ENCODE measurements around the gene SLC16A8.

The SLC16A8 gene

DNA sequence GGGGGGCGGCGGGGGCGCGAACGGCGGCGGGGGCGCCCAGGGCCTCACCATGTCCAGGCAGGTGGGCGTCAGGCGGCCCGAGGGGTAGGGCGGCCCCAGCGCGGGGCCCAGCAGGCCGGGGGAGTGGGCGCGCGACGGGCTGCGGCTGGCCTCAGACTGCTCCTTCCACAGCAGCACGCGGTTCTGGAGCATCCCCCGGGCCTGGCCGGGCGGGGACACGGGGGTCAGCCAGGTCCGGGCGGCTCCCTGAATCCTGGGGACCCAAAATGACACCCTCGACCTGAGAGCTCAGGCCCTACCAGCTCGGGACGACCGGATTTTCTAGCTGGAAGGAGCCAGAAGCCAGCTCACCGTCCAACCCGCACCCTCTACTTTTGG, 5.5 kb upstream of the SLC16A8 start:
- DNase-seq (ENCODE audit: extremely low read depth, low read depth) = no peak
- TF ChIP-seq, protein P1, sequence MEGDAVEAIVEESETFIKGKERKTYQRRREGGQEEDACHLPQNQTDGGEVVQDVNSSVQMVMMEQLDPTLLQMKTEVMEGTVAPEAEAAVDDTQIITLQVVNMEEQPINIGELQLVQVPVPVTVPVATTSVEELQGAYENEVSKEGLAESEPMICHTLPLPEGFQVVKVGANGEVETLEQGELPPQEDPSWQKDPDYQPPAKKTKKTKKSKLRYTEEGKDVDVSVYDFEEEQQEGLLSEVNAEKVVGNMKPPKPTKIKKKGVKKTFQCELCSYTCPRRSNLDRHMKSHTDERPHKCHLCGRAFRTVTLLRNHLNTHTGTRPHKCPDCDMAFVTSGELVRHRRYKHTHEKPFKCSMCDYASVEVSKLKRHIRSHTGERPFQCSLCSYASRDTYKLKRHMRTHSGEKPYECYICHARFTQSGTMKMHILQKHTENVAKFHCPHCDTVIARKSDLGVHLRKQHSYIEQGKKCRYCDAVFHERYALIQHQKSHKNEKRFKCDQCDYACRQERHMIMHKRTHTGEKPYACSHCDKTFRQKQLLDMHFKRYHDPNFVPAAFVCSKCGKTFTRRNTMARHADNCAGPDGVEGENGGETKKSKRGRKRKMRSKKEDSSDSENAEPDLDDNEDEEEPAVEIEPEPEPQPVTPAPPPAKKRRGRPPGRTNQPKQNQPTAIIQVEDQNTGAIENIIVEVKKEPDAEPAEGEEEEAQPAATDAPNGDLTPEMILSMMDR (IDR thresholded peaks at IDR 0.05; ENCODE audit: low read depth, low read length) = no peak

DNA sequence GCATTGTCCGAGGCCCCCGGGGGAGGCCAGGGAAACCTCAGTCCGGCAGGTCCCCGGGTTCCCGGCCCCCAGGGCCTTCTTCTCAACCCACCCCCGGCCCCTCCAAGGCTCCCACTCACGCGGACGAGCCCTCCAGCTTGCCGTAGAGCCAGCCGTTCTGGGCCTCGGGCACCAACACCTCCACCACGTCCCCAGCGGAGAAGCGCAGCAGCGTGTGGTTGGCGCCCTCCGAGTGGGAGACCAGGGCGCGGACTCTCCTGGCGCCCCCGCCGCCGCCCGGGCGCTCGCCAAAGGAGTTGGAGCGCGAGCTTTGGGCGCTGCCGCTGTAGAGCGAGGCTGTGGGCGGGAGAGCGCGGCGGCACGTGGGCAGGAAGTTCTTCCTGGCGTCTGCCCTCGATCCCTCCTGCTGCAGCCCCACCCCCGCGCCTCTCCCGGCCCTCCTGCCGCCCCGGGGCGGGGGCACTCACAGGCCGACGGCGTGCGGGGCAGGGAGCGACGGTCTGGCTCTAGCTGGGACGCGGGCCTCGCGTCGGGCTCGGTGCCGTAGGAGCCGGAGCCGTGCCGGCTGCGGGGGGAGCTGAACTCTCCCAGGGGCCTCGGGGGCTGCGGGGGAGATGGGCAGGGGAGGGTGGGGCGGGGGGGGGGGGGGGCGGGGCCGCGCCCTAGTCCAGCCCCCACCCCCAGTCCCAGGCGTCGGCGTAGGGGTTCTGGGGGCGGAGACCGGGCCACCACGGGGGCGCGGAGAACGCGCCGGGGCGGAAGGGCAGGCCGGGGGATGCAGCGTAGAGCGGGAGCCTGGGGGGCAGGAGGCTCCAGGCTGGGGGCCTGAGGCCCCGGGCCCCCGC, 4.9 kb upstream of the SLC16A8 start:
- TF ChIP-seq, protein P1 (IDR thresholded peaks at IDR 0.05; ENCODE audit: low read depth, low read length) = no peak
- no peak for DNase-seq (ENCODE audit: extremely low read depth, low read depth)

DNA sequence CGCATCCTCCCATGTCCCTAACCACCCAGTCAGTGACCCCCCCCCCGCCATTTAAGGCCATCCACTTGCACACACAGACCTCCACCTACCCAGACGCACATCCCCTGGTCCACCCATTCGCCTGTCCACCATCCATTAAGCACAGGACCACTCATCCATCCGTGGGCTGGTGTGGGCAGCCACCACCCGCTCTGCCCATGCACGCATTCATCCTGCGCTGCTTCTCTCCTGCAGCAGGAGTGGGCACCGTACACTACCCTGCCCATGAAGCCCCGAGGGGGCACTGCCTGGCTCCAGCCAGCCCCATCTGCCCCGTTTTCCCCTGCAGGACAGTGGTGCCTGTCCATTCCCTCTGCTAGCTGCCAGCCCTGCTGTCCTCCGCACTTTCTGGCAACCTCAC, 3.9 kb upstream of the SLC16A8 start:
- DNase-seq (ENCODE audit: extremely low read depth, low read depth) = no peak
- TF ChIP-seq, protein P1 (IDR thresholded peaks at IDR 0.05; ENCODE audit: low read depth, low read length) = no peak

DNA sequence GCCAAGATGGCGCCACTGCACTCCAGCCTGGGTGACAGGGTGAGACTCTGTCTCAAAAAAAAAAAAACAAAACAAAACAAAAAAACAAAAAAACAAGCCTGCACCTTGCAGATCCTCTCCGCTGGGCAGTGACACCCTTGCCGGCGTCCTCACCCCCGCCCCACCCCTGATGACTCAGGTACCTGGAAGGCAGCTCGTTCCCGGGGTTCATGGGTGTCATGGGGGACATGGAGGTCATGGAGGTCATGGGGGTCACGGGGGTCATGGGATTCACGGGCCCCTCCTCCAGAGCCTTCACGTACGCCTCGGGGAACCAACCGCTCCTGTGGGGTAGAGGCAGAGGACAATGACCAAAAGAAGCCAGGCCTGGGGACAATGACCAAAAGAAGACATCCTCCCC, 3.0 kb upstream of the SLC16A8 start:
- no peak for DNase-seq (ENCODE audit: extremely low read depth, low read depth)
- TF ChIP-seq, protein P1 (IDR thresholded peaks at IDR 0.05; ENCODE audit: low read depth, low read length) = no peak

DNA sequence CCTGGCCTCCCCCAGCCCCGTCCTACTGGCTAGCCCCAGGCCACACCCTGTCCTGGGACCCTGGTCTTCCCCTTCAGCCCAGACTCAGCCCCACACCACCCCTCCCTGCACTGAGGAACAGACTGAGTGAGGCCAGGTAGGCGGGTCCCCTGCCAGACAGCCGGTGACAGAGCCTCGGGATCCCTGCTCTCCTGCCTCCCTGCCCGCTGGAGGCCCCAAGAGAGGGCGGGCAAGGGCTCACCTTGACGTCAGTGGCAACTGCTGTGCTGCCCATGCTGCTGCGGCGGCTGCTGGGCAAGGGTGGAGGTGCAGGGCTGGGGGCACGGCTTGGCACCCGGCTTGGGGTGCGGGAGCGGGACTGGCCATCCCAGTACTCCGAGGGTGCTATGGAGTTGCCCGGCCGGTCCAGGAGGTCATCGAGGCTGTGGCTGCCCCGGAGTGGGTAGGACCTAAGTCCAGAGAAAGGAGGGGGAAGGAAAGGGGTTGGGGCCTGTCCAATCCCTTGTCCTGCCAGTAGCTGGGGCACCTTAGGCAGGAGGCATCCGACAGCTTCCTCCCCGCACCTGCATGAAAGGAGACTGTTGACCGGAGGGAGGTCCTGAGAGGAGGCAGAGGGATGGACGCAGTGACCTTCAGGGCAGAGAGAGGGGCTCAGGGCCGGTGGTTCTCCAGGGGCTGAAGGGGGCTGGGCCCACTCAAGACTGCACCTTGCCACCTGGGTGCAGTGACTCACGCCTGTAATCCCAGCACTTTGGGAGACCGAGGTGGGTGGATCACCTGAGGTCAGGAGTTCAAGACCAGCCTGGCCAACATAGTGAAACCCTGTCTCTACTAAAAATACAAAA, 2.2 kb upstream of the SLC16A8 start:
- TF ChIP-seq, protein P1 (IDR thresholded peaks at IDR 0.05; ENCODE audit: low read depth, low read length) = no peak
- DNase-seq (ENCODE audit: extremely low read depth, low read depth) = no peak

DNA sequence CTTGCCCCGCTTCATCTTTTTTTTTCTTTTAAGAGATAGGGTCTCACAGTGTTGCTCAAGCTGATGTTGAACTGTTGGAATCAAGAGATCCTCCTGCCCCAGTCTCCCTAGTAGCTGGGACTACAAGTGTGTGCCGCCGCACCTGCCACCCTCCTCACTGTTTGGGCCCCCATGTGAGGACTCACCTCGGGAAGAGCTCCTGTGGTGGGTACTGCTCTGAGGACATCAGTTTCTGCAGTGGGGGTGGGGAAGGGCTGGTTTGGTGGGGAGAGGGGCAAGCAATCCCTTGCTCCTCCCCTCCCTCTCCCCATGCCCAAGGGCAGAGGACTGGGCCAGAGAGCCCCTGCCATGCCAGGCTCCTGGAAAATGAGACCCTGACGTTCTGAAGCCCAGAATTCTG, 1.5 kb upstream of the SLC16A8 start:
- DNase-seq (ENCODE audit: extremely low read depth, low read depth) = no peak
- TF ChIP-seq, protein P1 (IDR thresholded peaks at IDR 0.05; ENCODE audit: low read depth, low read length) = no peak

DNA sequence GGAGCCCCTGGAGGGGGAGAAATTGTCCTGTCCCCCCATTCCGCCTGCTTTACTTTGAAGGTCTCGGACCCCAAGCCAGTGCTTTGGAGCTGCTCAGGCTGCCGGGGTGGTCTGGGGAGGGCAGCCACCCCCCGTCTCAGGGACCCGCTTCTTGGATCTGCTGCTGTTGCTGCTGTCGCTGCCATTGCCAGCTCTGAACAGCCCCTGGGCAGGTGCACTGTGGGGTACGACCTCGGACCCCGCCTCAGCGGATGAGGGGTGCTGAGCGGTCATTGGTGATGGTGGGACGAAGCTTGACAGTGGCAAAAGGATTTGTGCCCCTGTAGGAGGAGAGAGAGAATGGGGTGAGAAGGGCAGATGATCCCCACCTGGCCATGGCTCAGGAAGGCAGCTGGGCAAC, 1.1 kb upstream of the SLC16A8 start:
- no peak for DNase-seq (ENCODE audit: extremely low read depth, low read depth)
- TF ChIP-seq, protein P1 (IDR thresholded peaks at IDR 0.05; ENCODE audit: low read depth, low read length) = no peak

Data from AG09319 (cell line).